Peyer's patch (tissue), 4 donors: ENCODE results near the gene CPS1. TPM values are rescaled to one million over a fixed set of nuclear protein-coding genes. Genes with fewer than 3 reads are reported as not detected.

Source experiments
- DNase-seq, 3 donors: peaks; one replicate each; pipeline ENCODE4 v3.0.0-alpha.2; 2017 to 2019
- H3K27ac ChIP-seq, 4 donors: fragments of 200-600 bp; sonication (generic); one replicate each; pipeline ENCODE4 v1.5.1; 2016 to 2019
- H3K27me3 ChIP-seq, 2 donors: fragments of 200-600 bp; sonication (generic); one replicate each; pipeline ENCODE4 v1.5.1; 2019
- H3K36me3 ChIP-seq, 3 donors: fragments of 200-600 bp; sonication (generic); one replicate each; pipeline ENCODE4 v1.5.1; 2016 to 2019
- H3K4me1 ChIP-seq, 4 donors: fragments of 200-600 bp; sonication (generic); one replicate each; pipeline ENCODE4 v1.5.1; 2016 to 2019
- H3K4me3 ChIP-seq, 4 donors: fragments of 200-600 bp; sonication (generic); 1 replicate in 3 of 4; 2 replicates in 1 of 4; pipeline ENCODE4 v1.5.1; 2016 to 2019; ENCODE audit warnings: mild to moderate bottlenecking in 1 of 4
- H3K9me3 ChIP-seq, 4 donors: fragments of 200-600 bp; sonication (generic); one replicate each; pipeline ENCODE4 v1.5.1; 2016 to 2019; ENCODE audit warnings: mild to moderate bottlenecking in 1 of 4
- CTCF ChIP-seq, 6 experiments: fragments of 450-650 bp in 4 of 6; fragments of 200-600 bp in 2 of 6; sonication (generic) in 1 of 6; IDR thresholded peaks; one replicate each; pipeline ENCODE4 v1.5.1; 2017 to 2019; ENCODE audit warnings: antibody characterized with exemption in 6 of 6, mild to moderate bottlenecking in 3 of 6, moderate library complexity in 1 of 6
- POLR2A ChIP-seq, 2 donors: fragments of 450-650 bp; IDR thresholded peaks; one replicate each; pipeline ENCODE4 v1.5.1; 2017; ENCODE audit warnings: antibody characterized with exemption in 2 of 2, mild to moderate bottlenecking in 2 of 2, moderate library complexity in 2 of 2
- total RNA-seq, 4 donors: library from RNA; depleted of rRNA; stranded (reverse); fragments of >200 nt; gene quantifications; one replicate each; pipeline ENCODE4 v1.1.0, GENCODE V29; 2016

CPS1 gene
- total RNA-seq, 4 donors from 2014 or later, result 68.5 to 330 (median 222) TPM

GRCh38 chr2:210523650-210524289 is 32.6 kb upstream of the CPS1 start:
- Histone ChIP-seq H3K4me1 (no peaks in the 10 kb centered on the region), H3K4me3 (no peak overlapping the region), H3K9me3 (no peaks in the 10 kb centered on the region), H3K36me3 (no peaks in the 10 kb centered on the region), H3K27me3 (no peaks in the 10 kb centered on the region), H3K27ac (no peak overlapping the region)
- TF ChIP-seq POLR2A (IDR thresholded peaks at IDR 0.05), result no peak
- no peak for TF ChIP-seq CTCF (IDR thresholded peaks at IDR 0.05)
- no peak for DNase-seq

- no peak for DNase-seq
- Histone ChIP-seq H3K9me3 (no peaks in the 10 kb centered on the region), H3K4me3 (no peak overlapping the region), H3K36me3 (no peaks in the 10 kb centered on the region), H3K27me3 (no peaks in the 10 kb centered on the region), H3K27ac (no peak overlapping the region), H3K4me1 (no peaks in the 10 kb centered on the region)
- TF ChIP-seq CTCF (IDR thresholded peaks at IDR 0.05) (no peak), POLR2A (IDR thresholded peaks at IDR 0.05) (no peak)
Observed at GRCh38 chr2:210524533-210524932, 31.9 kb upstream of the CPS1 start.

GRCh38 chr2:210527286-210527685 is 29.1 kb upstream of the CPS1 start:
- no peaks in the 10 kb centered on the region for H3K4me1 ChIP-seq
- H3K4me3 ChIP-seq, result no peak overlapping the region
- no peaks in the 10 kb centered on the region for H3K9me3 ChIP-seq
- TF ChIP-seq CTCF (IDR thresholded peaks at IDR 0.05) (no peak), POLR2A (IDR thresholded peaks at IDR 0.05) (no peak)
- H3K27me3 ChIP-seq, result no peaks in the 10 kb centered on the region
- no peak for DNase-seq
- H3K27ac ChIP-seq, result no peak overlapping the region
- H3K36me3 ChIP-seq, result no peaks in the 10 kb centered on the region

GRCh38 chr2:210528716-210529115 is 27.7 kb upstream of the CPS1 start:
- TF ChIP-seq CTCF (IDR thresholded peaks at IDR 0.05), result no peak
- TF ChIP-seq POLR2A (IDR thresholded peaks at IDR 0.05), result no peak
- H3K27me3 ChIP-seq, result no peaks in the 10 kb centered on the region
- DNase-seq, result no peak
- no peaks in the 10 kb centered on the region for H3K9me3 ChIP-seq
- H3K4me3 ChIP-seq, result no peak overlapping the region
- H3K4me1 ChIP-seq, result no peaks in the 10 kb centered on the region
- H3K27ac ChIP-seq, result no peak overlapping the region
- no peaks in the 10 kb centered on the region for H3K36me3 ChIP-seq

GRCh38 chr2:210531050-210531449 is 25.3 kb upstream of the CPS1 start:
- no peaks in the 10 kb centered on the region for H3K36me3 ChIP-seq
- H3K4me3 ChIP-seq, result no peak overlapping the region
- H3K4me1 ChIP-seq, result no peaks in the 10 kb centered on the region
- TF ChIP-seq POLR2A (IDR thresholded peaks at IDR 0.05) (no peak), CTCF (IDR thresholded peaks at IDR 0.05) (no peak)
- H3K27me3 ChIP-seq, result no peaks in the 10 kb centered on the region
- H3K9me3 ChIP-seq, result no peaks in the 10 kb centered on the region
- H3K27ac ChIP-seq, result no peak overlapping the region
- no peak for DNase-seq

- TF ChIP-seq CTCF (IDR thresholded peaks at IDR 0.05), result no peak
- no peak for TF ChIP-seq POLR2A (IDR thresholded peaks at IDR 0.05)
- H3K9me3 ChIP-seq, result no peaks in the 10 kb centered on the region
- no peak overlapping the region for H3K27ac ChIP-seq
- no peaks in the 10 kb centered on the region for H3K27me3 ChIP-seq
- no peaks in the 10 kb centered on the region for H3K36me3 ChIP-seq
- H3K4me1 ChIP-seq, result no peaks in the 10 kb centered on the region
- H3K4me3 ChIP-seq, result no peak overlapping the region
- DNase-seq, result no peak
Observed at GRCh38 chr2:210531482-210531881, 24.9 kb upstream of the CPS1 start.
